GM18526 (cell line): ENCODE measurements around the gene TTC23.

ENCODE experiments used
- POLR2A ChIP-seq: IDR thresholded peaks from 3 replicates; pipeline ENCODE4 v1.6.1; 2011; ENCODE audit not compliant: insufficient read length; ENCODE audit errors: extremely low read depth

The TTC23 gene

GRCh38 chr15:99163271-99164062 is 85.9 kb downstream of the TTC23 start:
- TF ChIP-seq POLR2A: no peak

GRCh38 chr15:99158626-99159412 is 90.6 kb downstream of the TTC23 start:
- no peak for TF ChIP-seq POLR2A

GRCh38 chr15:99157456-99157855 is 91.9 kb downstream of the TTC23 start:
- no peak for TF ChIP-seq POLR2A

GRCh38 chr15:99155961-99156443 is 93.4 kb downstream of the TTC23 start:
- TF ChIP-seq POLR2A: no peak

- TF ChIP-seq POLR2A: no peak
These were observed 95.1 kb downstream of the TTC23 start for GRCh38 chr15:99154271-99154670.

GRCh38 chr15:99153026-99153535 is 96.3 kb downstream of the TTC23 start:
- no peak for TF ChIP-seq POLR2A

- no peak for TF ChIP-seq POLR2A
These were observed 98.2 kb downstream of the TTC23 start for GRCh38 chr15:99151156-99151555.

GRCh38 chr15:99149366-99149765 is 100.0 kb downstream of the TTC23 start:
- no peak for TF ChIP-seq POLR2A

- TF ChIP-seq POLR2A: no peak
These were observed 100.5 kb downstream of the TTC23 start for GRCh38 chr15:99148851-99149276.

- TF ChIP-seq POLR2A: no peak
These were observed 102.7 kb downstream of the TTC23 start for GRCh38 chr15:99146661-99147060.

- TF ChIP-seq POLR2A: no peak
These were observed 103.6 kb downstream of the TTC23 start for GRCh38 chr15:99145778-99146177.

- TF ChIP-seq POLR2A: no peak
These were observed 104.4 kb downstream of the TTC23 start for GRCh38 chr15:99145005-99145404.

- no peak for TF ChIP-seq POLR2A
These were observed 105.4 kb downstream of the TTC23 start for GRCh38 chr15:99143655-99144610.

GRCh38 chr15:99143242-99143641 is 106.1 kb downstream of the TTC23 start:
- no peak for TF ChIP-seq POLR2A

- no peak for TF ChIP-seq POLR2A
These were observed 106.8 kb downstream of the TTC23 start for GRCh38 chr15:99142562-99142961.
